ENCODE results near the gene UQCRH. TPM values are rescaled to one million over a fixed set of nuclear protein-coding genes. Genes with fewer than 3 reads are reported as not detected.
"Not testable (repeated sequence)": the region's sequence is repeated elsewhere in the genome, so short reads cannot be mapped to it uniquely, and the experiment has no call there.

Gene UQCRH
- total and polyA plus RNA-seq, 5 donors: 664 to 2,380 (median 731) TPM

GRCh38 chr1:46335081-46335480 is 31.6 kb downstream of the UQCRH start:
- intact Hi-C loops (cut with DNase I): no loop called here
- H3K9me3 ChIP-seq (ENCODE audit: control insufficient read depth, low read length): no peaks in the 10 kb centered on the region
- no peak overlapping the region for H3K27ac ChIP-seq (ENCODE audit: low read length)
- no peaks in the 10 kb centered on the region for H3K27me3 ChIP-seq (ENCODE audit: control insufficient read depth, insufficient read depth)
- ATAC-seq (no peak), DNase-seq (no peak)
- no peak overlapping the region for H3K4me3 ChIP-seq (ENCODE audit: low read length)
- 94% methylated on average over 3 of the region's 3 CpGs for WGBS
- H3K4me1 ChIP-seq (ENCODE audit: control insufficient read depth, insufficient read depth, low read length): no peaks in the 10 kb centered on the region

- DNase-seq; intact Hi-C loops (cut with DNase I); ATAC-seq; H3K4me3 ChIP-seq (ENCODE audit: low read length); H3K27ac ChIP-seq (ENCODE audit: low read length); H3K9me3 ChIP-seq (ENCODE audit: control insufficient read depth, low read length); H3K4me1 ChIP-seq (ENCODE audit: control insufficient read depth, insufficient read depth, low read length); H3K27me3 ChIP-seq (ENCODE audit: control insufficient read depth, insufficient read depth): not testable (repeated sequence)
- 95% methylated on average over 9 of the region's 14 CpGs for WGBS
These were observed 33.9 kb downstream of the UQCRH start for GRCh38 chr1:46337409-46337808.

DNA sequence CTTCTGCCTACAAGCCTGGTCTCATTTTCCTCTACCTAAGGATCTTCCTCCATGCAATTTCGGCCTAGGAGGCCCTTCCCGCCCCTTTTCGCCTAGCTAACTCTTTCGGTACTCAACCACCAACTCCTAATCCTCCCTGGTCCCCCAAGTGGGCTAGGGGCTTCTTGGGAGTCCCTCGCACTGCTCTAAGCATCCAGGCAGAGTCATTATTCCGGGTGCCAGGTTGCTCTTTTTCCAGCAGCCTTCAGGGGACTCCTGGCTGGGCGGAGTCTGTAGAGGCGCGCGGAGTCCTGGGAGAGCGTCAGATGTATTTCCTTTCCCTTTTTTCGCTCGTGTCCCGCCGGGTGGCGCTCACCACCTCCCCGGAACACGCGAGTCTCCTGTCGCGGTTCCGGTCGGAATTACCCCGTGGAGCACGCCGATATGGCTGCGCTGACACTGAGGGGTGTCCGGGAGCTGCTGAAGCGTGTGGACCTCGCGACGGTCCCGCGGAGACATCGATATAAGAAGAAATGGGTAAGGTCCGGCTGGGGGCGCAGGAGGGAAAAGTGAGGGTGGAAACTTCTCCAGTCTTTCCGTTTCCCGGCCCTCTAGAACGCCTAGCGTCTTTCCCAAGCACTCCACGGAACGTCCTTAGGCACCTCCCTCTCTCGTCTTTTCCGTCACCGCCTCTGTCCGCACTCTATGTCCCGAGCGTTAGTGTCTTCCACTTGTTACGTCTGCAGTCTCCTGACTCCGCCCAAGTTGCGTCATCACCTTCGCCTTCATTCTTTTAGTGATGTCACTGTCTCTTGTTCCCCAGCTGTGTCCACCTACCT is 37.1 kb downstream of the UQCRH start, which contains the start of gene NSUN4:
TSS of gene NSUN4 (plus strand) at position 404 of the 818 bp plus-strand sequence. CDS start at position 424, 20 bp downstream.
- peak; percentile 95 to 96 for ATAC-seq
- H3K27ac ChIP-seq (ENCODE audit: low read length): peak within 1 kb of the TSS; percentile 99
- H3K4me1 ChIP-seq (ENCODE audit: control insufficient read depth, insufficient read depth, low read length): no peaks in the 10 kb centered on the region
- WGBS: under 1% methylated on average over 53 of the region's 53 CpGs
- peak; percentile 94 to 97 (median 96) for DNase-seq
- no peaks in the 10 kb centered on the region for H3K9me3 ChIP-seq (ENCODE audit: control insufficient read depth, low read length)
- H3K27me3 ChIP-seq (ENCODE audit: control insufficient read depth, insufficient read depth): no peaks in the 10 kb centered on the region
- peak within 1 kb of the TSS; percentile 88 for H3K4me3 ChIP-seq (ENCODE audit: low read length)
- intact Hi-C loops (cut with DNase I): loop anchor here in 1 of 4 donors (5.0 to 10.0 kb wide), 2 partner anchors 38 to 96 kb away; partner anchors contain the start of genes LRRC41, RAD54L and UQCRH

DNA sequence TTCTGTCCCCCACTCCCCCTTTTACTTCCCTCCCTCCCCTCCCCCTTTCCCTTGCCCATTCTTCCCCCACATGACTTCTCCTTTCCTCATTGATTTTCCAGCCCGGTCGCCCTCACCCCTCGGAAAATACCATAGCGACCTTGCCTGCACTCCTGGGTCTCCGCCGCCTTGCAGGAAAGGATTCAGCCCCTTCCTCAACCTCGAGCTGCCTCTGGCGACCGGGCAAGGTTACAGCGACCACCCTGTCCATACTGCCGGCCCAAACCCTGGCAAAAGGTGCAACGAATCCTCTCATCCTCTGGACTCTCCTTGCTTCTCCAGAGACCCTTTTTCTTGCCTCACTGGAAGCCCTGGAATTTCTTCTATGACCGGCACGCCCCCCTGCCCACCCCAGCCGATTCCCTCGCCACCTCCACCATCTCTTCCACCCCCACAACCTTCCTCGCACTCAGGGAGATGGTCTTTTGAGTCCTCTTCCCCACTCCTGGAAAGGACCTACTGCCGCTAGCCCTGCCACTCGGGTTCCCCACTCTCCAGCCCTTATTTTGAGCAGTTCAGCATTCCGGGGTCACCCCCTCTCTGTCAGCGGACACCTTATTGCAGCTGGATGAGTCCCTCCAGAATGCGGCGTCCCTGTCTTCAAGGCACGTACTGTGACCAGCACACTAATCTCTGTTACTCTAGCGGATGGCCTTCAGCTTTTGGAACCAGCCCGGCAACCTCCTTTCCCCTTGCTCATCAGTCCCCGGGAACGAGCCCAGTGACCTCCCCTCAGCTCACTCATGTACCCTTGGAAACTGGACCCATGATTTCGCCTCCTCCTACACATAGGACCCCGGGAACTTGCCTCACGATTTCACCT is 38.0 kb downstream of the UQCRH start:
- DNase-seq: peak in 1 of 3 donors; percentile 66

GRCh38 chr1:46342084-46342656 is 38.7 kb downstream of the UQCRH start:
- Histone ChIP-seq H3K4me1 (ENCODE audit: control insufficient read depth, insufficient read depth, low read length) (no peaks in the 10 kb centered on the region), H3K4me3 (ENCODE audit: low read length) (no peak overlapping the region), H3K27ac (ENCODE audit: low read length) (peak overlapping the region; percentile 97), H3K27me3 (ENCODE audit: control insufficient read depth, insufficient read depth) (no peaks in the 10 kb centered on the region), H3K9me3 (ENCODE audit: control insufficient read depth, low read length) (no peaks in the 10 kb centered on the region)
- ATAC-seq: no peak
- no peak for DNase-seq
- WGBS: 91% methylated on average over 6 of the region's 6 CpGs
- intact Hi-C loops (cut with DNase I): loop anchor here in 1 of 4 donors (5.0 to 10.0 kb wide), 2 partner anchors 40 to 97 kb away; partner anchors contain the start of genes LRRC41, RAD54L and UQCRH

More for the DNA sequence above, 38.0 kb downstream of the UQCRH start:
- Histone ChIP-seq H3K4me1 (ENCODE audit: control insufficient read depth, insufficient read depth, low read length) (no peaks in the 10 kb centered on the region), H3K9me3 (ENCODE audit: control insufficient read depth, low read length) (no peaks in the 10 kb centered on the region), H3K27ac (ENCODE audit: low read length) (peak overlapping the region; percentile 97), H3K4me3 (ENCODE audit: low read length) (peak overlapping the region; percentile 88), H3K27me3 (ENCODE audit: control insufficient read depth, insufficient read depth) (no peaks in the 10 kb centered on the region)
- ATAC-seq: no peak
- WGBS: 54% methylated on average over 31 of the region's 31 CpGs
- intact Hi-C loops (cut with DNase I): loop anchor here in 1 of 4 donors (5.0 to 10.0 kb wide), 2 partner anchors 39 to 97 kb away; partner anchors contain the start of genes LRRC41, RAD54L and UQCRH

DNA sequence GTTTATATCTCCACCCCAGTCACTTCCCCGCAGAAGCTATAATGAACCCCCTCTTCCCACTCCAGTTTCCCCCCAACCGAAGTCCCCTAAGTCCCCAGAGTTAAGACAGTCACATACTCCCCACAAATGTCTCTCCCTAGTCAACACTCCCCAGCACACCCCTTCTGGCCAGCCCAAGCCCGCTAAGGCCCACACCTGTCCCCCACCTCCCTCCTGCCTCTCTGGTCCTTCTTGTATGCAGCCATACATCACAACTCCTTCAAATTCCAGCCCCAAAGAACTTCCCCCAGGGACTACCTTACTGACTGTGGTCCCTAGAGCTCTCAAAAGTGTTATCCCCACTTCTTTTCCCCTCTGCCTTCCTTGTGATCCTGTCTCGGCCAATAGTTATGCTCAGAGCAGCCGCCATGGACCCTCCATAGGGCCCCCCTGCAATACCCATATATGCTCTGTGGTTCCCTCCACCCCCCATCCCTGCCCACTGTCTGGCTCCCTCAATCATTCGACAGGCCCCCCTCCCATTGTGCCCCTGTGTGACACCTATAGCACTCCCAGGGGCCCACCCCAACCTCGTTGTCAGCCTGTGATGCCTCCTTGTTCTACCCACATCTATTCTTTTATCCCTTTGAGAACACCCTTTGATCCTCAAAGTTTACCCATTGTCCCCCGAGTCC is 39.3 kb downstream of the UQCRH start:
- peak overlapping the region; percentile 42 for H3K27ac ChIP-seq (ENCODE audit: low read length)
- H3K4me3 ChIP-seq (ENCODE audit: low read length): no peak overlapping the region
- DNase-seq: no peak
- 74% methylated on average over 8 of the region's 8 CpGs for WGBS
- intact Hi-C loops (cut with DNase I): loop anchor here in 1 of 4 donors (5.0 to 10.0 kb wide), 2 partner anchors 41 to 98 kb away; partner anchors contain the start of genes LRRC41, RAD54L and UQCRH
- no peak for ATAC-seq
- no peaks in the 10 kb centered on the region for H3K4me1 ChIP-seq (ENCODE audit: control insufficient read depth, insufficient read depth, low read length)
- no peaks in the 10 kb centered on the region for H3K9me3 ChIP-seq (ENCODE audit: control insufficient read depth, low read length)
- H3K27me3 ChIP-seq (ENCODE audit: control insufficient read depth, insufficient read depth): no peaks in the 10 kb centered on the region

- DNase-seq (no peak), ATAC-seq (no peak)
- H3K4me1 ChIP-seq (ENCODE audit: control insufficient read depth, insufficient read depth, low read length): no peaks in the 10 kb centered on the region
- intact Hi-C loops (cut with DNase I): loop anchor here in 1 of 4 donors (5.0 to 10.0 kb wide), 2 partner anchors 41 to 99 kb away; partner anchors contain the start of genes LRRC41, RAD54L and UQCRH
- H3K27me3 ChIP-seq (ENCODE audit: control insufficient read depth, insufficient read depth): no peaks in the 10 kb centered on the region
- WGBS: 68% methylated on average over 4 of the region's 4 CpGs
- H3K4me3 ChIP-seq (ENCODE audit: low read length): no peak overlapping the region
- no peaks in the 10 kb centered on the region for H3K9me3 ChIP-seq (ENCODE audit: control insufficient read depth, low read length)
- peak overlapping the region; percentile 42 for H3K27ac ChIP-seq (ENCODE audit: low read length)
These were observed 39.8 kb downstream of the UQCRH start for GRCh38 chr1:46343351-46343695.

DNA sequence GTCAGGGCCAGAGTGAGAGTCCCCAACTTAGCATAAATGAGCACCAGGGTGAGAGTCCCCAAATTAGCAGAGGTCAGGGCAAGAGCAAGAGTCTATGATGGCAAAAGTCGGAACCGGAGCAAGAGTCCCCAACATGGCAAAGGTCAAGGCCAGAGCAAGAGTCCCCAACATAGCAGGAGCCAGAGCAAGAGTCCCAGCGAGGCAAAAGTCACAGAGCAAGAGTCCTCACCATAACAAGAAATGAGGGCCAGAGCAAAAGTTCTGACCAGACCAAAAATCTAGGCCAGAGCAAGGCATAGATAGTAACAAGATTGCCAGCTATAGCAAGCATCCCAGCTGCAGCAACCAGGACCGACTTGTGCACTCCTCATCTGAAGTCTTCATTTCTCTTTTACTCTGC is 40.2 kb downstream of the UQCRH start:
- 91% methylated on average over 4 of the region's 4 CpGs for WGBS
- intact Hi-C loops (cut with DNase I): loop anchor here in 1 of 4 donors (5.0 to 10.0 kb wide), 2 partner anchors 41 to 99 kb away; partner anchors contain the start of genes LRRC41, RAD54L and UQCRH

DNA sequence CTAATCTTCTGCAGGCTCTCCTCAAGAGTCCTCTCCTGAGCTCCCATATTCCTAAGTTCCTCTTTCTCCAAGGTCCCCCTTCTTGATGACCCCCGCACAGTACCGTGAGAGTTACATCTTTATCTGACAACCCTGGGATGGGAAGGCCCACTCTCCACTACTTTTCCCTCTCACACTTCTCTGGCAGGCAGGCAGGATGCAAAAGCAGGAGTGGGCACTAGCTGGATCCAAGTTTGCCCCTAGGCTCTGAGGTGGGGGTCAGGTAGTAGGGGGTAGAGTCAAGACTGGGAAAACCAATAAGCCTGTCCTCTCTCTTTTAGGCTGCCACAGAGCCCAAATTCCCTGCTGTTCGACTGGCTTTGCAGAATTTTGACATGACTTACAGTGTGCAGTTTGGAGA is 41.0 kb downstream of the UQCRH start:
- no peak for DNase-seq
- no peaks in the 10 kb centered on the region for H3K9me3 ChIP-seq (ENCODE audit: control insufficient read depth, low read length)
- 80% methylated on average over 3 of the region's 3 CpGs for WGBS
- no peak overlapping the region for H3K27ac ChIP-seq (ENCODE audit: low read length)
- H3K4me3 ChIP-seq (ENCODE audit: low read length): no peak overlapping the region
- intact Hi-C loops (cut with DNase I): loop anchor here in 1 of 4 donors (5.0 to 10.0 kb wide), 2 partner anchors 42 to 100 kb away; partner anchors contain the start of genes LRRC41, RAD54L and UQCRH
- H3K27me3 ChIP-seq (ENCODE audit: control insufficient read depth, insufficient read depth): no peaks in the 10 kb centered on the region
- H3K4me1 ChIP-seq (ENCODE audit: control insufficient read depth, insufficient read depth, low read length): no peaks in the 10 kb centered on the region
- no peak for ATAC-seq

More for the DNA sequence above, 40.2 kb downstream of the UQCRH start:
- Histone ChIP-seq H3K4me1 (ENCODE audit: control insufficient read depth, insufficient read depth, low read length) (no peaks in the 10 kb centered on the region), H3K27me3 (ENCODE audit: control insufficient read depth, insufficient read depth) (no peaks in the 10 kb centered on the region), H3K27ac (ENCODE audit: low read length) (no peak overlapping the region), H3K9me3 (ENCODE audit: control insufficient read depth, low read length) (no peaks in the 10 kb centered on the region), H3K4me3 (ENCODE audit: low read length) (no peak overlapping the region)
- DNase-seq: no peak
- ATAC-seq: no peak

- intact Hi-C loops (cut with DNase I): loop anchor here in 1 of 4 donors (10.0 kb wide), 1 partner anchor 100 kb away; the partner anchor contains the start of gene RAD54L
- no peaks in the 10 kb centered on the region for H3K4me1 ChIP-seq (ENCODE audit: control insufficient read depth, insufficient read depth, low read length)
- no peak overlapping the region for H3K27ac ChIP-seq (ENCODE audit: low read length)
- H3K4me3 ChIP-seq (ENCODE audit: low read length): no peak overlapping the region
- no peaks in the 10 kb centered on the region for H3K9me3 ChIP-seq (ENCODE audit: control insufficient read depth, low read length)
- ATAC-seq (no peak), DNase-seq (no peak)
- no peaks in the 10 kb centered on the region for H3K27me3 ChIP-seq (ENCODE audit: control insufficient read depth, insufficient read depth)
These were observed 41.8 kb downstream of the UQCRH start for GRCh38 chr1:46345281-46345680.

All from right cardiac atrium (tissue), 5 donors.